ENCODE measurements around the gene XRRA1. TPM values are rescaled to one million over a fixed set of nuclear protein-coding genes. Genes with fewer than 3 reads are reported as not detected.
"Not testable (repeated sequence)": the region's sequence is repeated elsewhere in the genome, so short reads cannot be mapped to it uniquely, and the experiment has no call there.

The XRRA1 gene
- total RNA-seq = 13.0 and 20.7 TPM in 2 replicates
- polyA plus RNA-seq (2012) = 11.7 TPM

GRCh38 chr11:74948898-74949752, at the start of gene XRRA1, which contains the start of gene SPCS2:
TSS of gene XRRA1 (minus strand) at chr11:74949091. CDS start at chr11:74940878, 8,213 bp downstream.
TSS of gene SPCS2 (plus strand) at chr11:74949266. CDS start at chr11:74949286, 20 bp downstream.
- peak; percentile 99 for DNase-seq (ENCODE audit: low read depth)

- no peak for DNase-seq (ENCODE audit: low read depth)
Measured at GRCh38 chr11:74992852-74993251, 44.0 kb upstream of the XRRA1 start.

- no peak for DNase-seq (ENCODE audit: low read depth)
Measured at GRCh38 chr11:74990941-74991340, 42.0 kb upstream of the XRRA1 start.

- not testable (repeated sequence) for DNase-seq (ENCODE audit: low read depth)
Measured at GRCh38 chr11:74990150-74990549, 41.3 kb upstream of the XRRA1 start.

GRCh38 chr11:74989260-74989638, 40.4 kb upstream of the XRRA1 start:
- DNase-seq (ENCODE audit: low read depth) = no peak

- peak; percentile 74 for DNase-seq (ENCODE audit: low read depth)
Measured at GRCh38 chr11:74988541-74989259, 39.8 kb upstream of the XRRA1 start, which contains the start of gene NEU3. TSS of gene NEU3 (plus strand) at chr11:74988933. CDS start at chr11:74989061, 128 bp downstream.

GRCh38 chr11:74984730-74985129, 35.8 kb upstream of the XRRA1 start:
- no peak for DNase-seq (ENCODE audit: low read depth)

- DNase-seq (ENCODE audit: low read depth) = no peak
Measured at GRCh38 chr11:74984070-74984469, 35.2 kb upstream of the XRRA1 start.

- no peak for DNase-seq (ENCODE audit: low read depth)
Measured at GRCh38 chr11:74981888-74982287, 33.0 kb upstream of the XRRA1 start.

- DNase-seq (ENCODE audit: low read depth) = no peak
Measured at GRCh38 chr11:74980634-74981033, 31.7 kb upstream of the XRRA1 start.

GRCh38 chr11:74978041-74978440, 29.1 kb upstream of the XRRA1 start:
- no peak for DNase-seq (ENCODE audit: low read depth)

GRCh38 chr11:74971424-74971823, 22.5 kb upstream of the XRRA1 start:
- DNase-seq (ENCODE audit: low read depth) = no peak

- no peak for DNase-seq (ENCODE audit: low read depth)
Measured at GRCh38 chr11:74970852-74971395, 22.0 kb upstream of the XRRA1 start.

- no peak for DNase-seq (ENCODE audit: low read depth)
Measured at GRCh38 chr11:74966651-74967050, 17.8 kb upstream of the XRRA1 start.

GRCh38 chr11:74960128-74960527, 11.2 kb upstream of the XRRA1 start:
- DNase-seq (ENCODE audit: low read depth) = not testable (repeated sequence)

- DNase-seq (ENCODE audit: low read depth) = no peak
Measured at GRCh38 chr11:74957937-74958629, 9.2 kb upstream of the XRRA1 start.

GRCh38 chr11:74956397-74957015, 7.6 kb upstream of the XRRA1 start:
- DNase-seq (ENCODE audit: low read depth) = no peak

GRCh38 chr11:74954199-74954598, 5.3 kb upstream of the XRRA1 start:
- no peak for DNase-seq (ENCODE audit: low read depth)

GRCh38 chr11:74953451-74953850, 4.6 kb upstream of the XRRA1 start:
- no peak for DNase-seq (ENCODE audit: low read depth)

GRCh38 chr11:74952752-74953151, 3.9 kb upstream of the XRRA1 start:
- DNase-seq (ENCODE audit: low read depth) = no peak

GRCh38 chr11:74951226-74951625, 2.3 kb upstream of the XRRA1 start:
- DNase-seq (ENCODE audit: low read depth) = no peak
